Activated CD8-positive, alpha-beta memory T cell treated with anti-CD3 and anti-CD28 coated beads, Interleukin-2, amount 50 U/mL, for 1 hour (primary cell): ENCODE measurements around the gene ANKUB1.

Experiments
- DNase-seq: peaks from one replicate; pipeline ENCODE4 v3.0.0-alpha.2; 2020; ENCODE audit errors: extremely low read depth

ANKUB1 gene

DNA sequence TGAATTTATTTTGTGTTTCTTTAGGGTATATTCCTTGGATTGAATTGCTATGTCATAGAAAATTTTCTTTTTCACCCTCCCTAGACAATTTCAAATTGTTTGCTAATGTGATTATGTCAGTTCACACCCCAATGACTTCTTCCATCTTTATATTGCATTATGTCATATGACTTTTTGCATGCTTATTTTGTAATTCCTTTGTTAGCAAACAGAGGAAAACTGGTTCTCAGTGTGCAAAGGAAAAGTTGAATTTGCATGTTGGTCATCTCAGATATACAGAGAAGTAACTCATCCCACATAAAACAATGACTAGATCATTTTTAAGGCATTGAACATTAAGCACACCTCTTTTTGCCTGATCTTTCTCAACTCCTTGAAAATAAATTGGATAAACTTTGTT lies 17.3 kb upstream of the ANKUB1 start:
- no peak for DNase-seq

- no peak for DNase-seq
Measured at GRCh38 chr3:149808209-149808829, 16.0 kb upstream of the ANKUB1 start.

DNA sequence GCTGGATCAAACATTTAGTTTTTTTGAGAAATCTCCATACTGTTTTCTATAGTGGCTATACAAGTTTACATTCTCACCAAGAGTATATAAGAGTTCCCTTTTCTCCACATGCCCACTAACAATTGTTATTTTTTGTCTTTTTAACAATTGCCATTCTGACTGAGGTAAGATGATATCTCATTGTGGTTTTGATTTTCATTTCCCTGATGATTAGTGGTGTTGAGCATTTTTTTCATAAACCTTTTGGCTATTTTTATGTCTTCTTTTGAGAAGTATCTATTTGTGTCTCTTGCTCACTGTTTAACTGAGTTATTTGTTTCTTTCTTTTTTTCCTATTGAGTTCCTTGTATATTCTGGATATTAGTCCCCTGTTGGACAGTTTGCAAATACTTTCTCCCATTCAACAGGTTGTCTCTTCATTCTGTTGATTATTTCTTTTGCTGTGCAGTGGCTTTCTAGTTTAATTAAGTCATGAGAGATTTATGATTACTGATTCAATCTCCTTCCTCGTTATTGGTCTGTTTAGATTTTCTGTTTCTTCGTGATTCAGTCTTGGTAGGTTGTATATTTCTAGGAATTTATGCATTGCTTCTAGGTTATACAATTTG lies 13.9 kb upstream of the ANKUB1 start:
- DNase-seq, result no peak

DNA sequence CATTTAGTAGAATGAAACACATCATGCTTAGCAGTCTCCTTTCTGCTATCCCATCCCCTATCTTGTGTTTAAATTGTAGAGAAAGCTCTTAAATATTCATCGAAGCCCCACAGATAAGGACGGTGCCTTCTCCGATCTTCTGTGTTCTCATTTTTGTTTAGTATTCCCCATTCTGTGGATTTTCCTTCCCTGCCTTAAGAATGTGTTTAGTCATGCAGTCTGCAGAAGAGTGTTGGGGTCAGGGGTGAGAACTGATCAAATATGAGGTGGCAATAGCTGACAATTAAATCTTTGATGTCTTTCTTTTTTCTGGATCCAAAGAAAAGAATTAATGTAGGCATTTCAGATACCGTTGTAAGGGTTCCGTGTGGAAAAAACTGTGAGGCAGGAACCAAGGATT lies 9.3 kb upstream of the ANKUB1 start:
- DNase-seq, result no peak

DNA sequence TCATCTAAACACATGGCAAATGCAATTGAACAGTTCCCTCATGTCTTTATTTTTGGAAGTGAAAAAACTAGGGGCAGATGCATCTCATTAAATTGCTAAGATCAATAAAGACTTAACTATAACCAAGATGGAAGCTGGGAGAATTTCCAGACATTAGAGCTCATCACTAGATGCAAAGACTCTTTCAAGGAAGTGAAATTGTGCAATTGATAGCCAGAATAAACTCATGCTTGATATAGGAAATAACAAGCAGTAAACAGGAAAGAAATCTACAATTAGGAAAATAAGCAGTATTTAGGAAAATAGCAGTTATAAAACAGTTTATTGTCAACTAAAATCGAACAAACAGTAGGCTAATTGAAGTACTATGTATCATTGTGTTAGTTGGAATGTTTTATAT lies 8.8 kb upstream of the ANKUB1 start:
- DNase-seq, result no peak

GRCh38 chr3:149800693-149801092 lies 8.3 kb upstream of the ANKUB1 start:
- no peak for DNase-seq

DNA sequence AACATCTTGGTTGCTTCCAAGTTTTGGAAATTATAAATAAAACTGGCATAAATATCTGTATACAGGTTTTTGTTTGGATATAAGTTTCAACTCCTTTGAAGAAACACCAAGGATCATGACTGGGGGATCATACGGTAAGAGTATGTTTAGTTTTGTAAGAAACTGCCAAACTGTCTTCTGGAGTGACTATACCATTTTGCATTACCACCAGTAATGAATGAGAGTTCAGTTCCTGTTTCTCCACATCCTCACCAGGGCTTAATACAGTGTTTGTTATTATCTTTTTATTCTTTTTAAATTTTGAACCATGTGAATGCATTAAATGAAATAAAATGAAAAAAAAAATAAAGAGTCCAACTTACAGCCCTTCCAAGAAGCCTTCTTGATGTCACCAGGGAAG lies 3.7 kb upstream of the ANKUB1 start:
- no peak for DNase-seq

- DNase-seq, result no peak
Measured at GRCh38 chr3:149790698-149791097, 1.7 kb downstream of the ANKUB1 start.

DNA sequence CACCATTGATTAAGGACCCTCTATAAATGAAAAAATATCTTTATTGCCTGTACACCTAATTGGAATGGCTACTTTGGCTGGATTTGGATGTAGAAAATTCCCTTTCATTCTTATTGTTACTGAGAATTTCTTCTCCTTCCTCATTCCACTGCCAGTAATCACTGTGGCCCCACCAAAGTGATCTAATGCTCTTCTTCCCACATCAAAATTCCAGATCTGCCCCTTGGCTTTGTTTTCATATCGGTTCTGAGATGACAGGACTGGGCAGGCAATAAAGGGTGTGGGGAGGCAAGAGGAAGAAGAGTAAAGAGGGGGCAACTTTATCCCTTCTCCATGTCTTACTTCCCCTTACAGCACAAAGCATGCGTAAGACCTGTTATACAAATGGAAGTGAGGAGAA lies 2.1 kb downstream of the ANKUB1 start:
- no peak for DNase-seq

- no peak for DNase-seq
Measured at GRCh38 chr3:149784064-149784704, 8.2 kb downstream of the ANKUB1 start.

DNA sequence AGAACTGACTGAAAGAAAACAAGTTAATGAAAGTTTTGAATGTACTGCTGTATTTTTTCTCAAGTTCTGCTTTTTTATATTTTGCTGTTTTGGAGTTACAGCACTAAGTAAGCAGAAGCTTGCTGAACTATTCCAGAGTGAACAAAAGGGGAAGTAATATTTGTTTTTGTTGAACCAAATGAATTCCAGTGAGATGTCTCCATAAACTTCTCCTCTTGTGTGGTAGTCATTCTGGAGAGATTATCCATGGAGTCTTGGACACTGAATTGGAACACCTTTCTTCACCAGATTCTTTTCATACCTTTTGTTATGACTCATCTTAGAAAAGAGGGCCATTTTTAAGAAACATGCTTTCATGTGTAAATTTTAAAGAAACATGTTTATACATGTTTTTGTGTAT lies 8.8 kb downstream of the ANKUB1 start:
- no peak for DNase-seq

- DNase-seq, result no peak
Measured at GRCh38 chr3:149781741-149782140, 10.6 kb downstream of the ANKUB1 start.

DNA sequence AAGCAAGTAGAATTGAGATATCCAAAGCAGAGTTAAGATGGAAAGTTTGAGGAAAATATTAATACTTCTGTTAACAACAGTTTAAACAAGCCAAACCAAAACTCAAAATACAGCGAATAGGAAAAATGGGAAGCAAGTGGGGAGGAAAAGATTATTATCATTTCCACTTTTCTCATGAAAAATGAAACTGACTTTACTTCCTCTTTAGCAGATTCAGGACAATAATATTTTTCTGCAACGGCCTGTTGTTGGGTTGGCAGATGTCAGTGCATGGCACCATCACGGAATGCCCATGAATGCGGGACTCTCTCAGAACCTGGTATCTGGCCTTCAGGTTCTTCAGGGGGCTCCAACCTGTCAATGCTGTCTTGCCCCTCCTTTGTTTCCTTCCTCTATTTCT lies 11.1 kb downstream of the ANKUB1 start:
- no peak for DNase-seq

GRCh38 chr3:149777414-149778214 lies 14.7 kb downstream of the ANKUB1 start:
- DNase-seq, result no peak

- no peak for DNase-seq
Measured at GRCh38 chr3:149776170-149776569, 16.2 kb downstream of the ANKUB1 start.

DNA sequence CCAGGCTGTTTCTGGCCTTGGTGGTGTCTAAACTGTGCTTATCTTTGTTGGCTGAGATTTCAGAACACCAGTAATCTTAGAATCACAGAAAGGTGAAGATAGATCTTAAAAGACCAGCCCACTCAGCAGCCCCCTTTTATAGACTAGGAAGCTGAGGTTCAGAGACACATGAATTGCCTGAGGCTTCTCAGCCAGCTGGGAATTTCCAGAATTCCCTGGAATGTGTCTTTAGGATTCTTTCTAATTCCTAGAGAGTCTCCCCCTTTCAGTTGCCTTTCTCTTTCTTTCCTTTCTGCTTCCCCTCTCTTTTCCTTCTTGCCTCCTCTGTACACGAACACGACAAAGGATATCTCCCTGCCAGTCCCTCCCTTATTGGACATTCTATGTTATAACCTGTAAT lies 19.5 kb downstream of the ANKUB1 start:
- DNase-seq, result no peak

- DNase-seq, result no peak
Measured at GRCh38 chr3:149771652-149772271, 20.6 kb downstream of the ANKUB1 start.

DNA sequence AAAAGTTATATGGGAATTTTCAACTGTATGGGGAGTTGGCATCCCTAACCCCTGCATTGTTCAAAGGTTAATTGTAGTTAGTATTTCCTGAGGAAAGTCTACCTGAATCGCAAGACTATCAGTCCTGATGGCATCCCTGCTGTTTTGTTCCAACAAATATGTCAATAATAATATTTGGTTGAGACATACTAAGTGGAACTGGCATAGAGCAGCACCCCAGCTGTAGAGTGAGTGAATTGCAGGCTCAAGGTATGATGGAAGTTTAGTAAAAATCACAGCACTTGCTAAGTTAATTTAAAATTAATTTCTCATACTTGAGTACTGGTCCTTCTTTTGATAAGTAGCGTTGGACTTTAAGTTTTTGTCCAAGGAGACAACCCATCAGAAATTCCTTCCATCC lies 22.1 kb downstream of the ANKUB1 start:
- no peak for DNase-seq

DNA sequence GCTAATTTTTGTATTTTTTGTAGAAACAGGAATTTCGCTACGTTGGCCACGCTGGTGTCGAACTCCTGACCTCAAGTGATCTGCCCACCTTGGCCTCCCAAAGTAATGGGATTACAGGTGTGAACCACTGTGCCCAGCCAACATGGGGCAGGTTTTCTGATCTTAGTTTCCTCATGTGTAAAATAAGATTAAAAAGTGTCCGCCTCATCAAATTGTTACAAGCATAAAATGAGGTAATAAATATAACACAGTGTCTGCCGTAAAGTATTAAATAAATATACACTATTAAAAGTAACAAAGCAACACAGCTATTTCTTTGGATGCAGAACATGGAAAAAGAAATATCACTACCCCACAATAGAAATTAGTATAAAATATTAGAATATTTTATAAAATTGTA lies 23.6 kb downstream of the ANKUB1 start:
- no peak for DNase-seq

- no peak for DNase-seq
Measured at GRCh38 chr3:149767720-149768119, 24.6 kb downstream of the ANKUB1 start.

DNA sequence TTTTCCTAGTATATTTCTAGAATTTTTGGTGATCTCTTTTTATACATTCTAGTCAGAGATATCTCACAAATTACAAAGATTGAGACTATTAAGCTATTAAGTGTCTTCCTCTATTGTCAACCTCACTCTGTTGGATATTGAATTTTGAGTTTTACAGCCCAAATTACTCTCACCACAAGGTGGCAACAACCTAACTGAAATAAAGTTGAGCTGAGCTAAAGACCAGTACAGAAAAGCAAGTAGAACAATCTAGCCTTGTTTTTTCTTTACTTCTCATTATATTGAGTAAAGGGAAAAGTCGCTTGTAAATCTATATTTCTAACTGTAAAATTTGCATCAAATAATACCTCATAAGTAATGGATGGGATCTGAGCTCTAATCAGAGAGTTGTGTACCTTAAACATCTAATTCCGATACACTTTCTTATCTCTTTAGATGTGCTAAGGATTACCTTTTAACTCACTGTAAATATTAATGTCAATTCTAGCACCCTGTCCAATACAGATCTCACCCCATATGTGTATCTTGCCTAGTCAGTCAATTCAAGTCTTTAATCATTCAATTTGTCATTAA lies 26.5 kb downstream of the ANKUB1 start:
- no peak for DNase-seq

GRCh38 chr3:149764302-149764701 lies 28.1 kb downstream of the ANKUB1 start:
- no peak for DNase-seq
